Neural progenitor cell (in vitro differentiated cells): ENCODE data around the gene TRPM7. TPM values are rescaled to one million over a fixed set of nuclear protein-coding genes. Genes with fewer than 3 reads are reported as not detected.

Experiments
- DNase-seq: peaks from one replicate; pipeline ENCODE4 v3.0.0-alpha.2; 2016; ENCODE audit warnings: low spot score
- H2AFZ ChIP-seq: fragments of 200-600 bp; sonication (generic); replicated peaks from 2 replicates; pipeline ENCODE4 v1.6.1; 2016; ENCODE audit warnings: antibody characterized with exemption
- H3F3A ChIP-seq: fragments of 200-600 bp; sonication (generic); 2 replicates; pipeline ENCODE4 v1.6.1; 2016; ENCODE audit warnings: antibody characterized with exemption, low read depth
- H3K27ac ChIP-seq: fragments of 200-600 bp; sonication (generic); 2 replicates; pipeline ENCODE4 v1.5.1; 2016; ENCODE audit warnings: mild to moderate bottlenecking
- H3K27me3 ChIP-seq: fragments of 200-600 bp; sonication (generic); 2 replicates; pipeline ENCODE4 v1.6.1; 2016; ENCODE audit warnings: mild to moderate bottlenecking, moderate library complexity
- H3K36me3 ChIP-seq: fragments of 200-600 bp; sonication (generic); 2 replicates; pipeline ENCODE4 v1.5.1; 2016
- H3K4me1 ChIP-seq: fragments of 200-600 bp; sonication (generic); 2 replicates; pipeline ENCODE4 v1.6.1; 2016; ENCODE audit warnings: mixed run types
- H3K4me2 ChIP-seq: fragments of 200-600 bp; sonication (generic); 2 replicates; pipeline ENCODE4 v1.6.1; 2016
- H3K4me3 ChIP-seq: fragments of 200-600 bp; sonication (generic); 2 replicates; pipeline ENCODE4 v1.5.1; 2016
- H3K79me2 ChIP-seq: fragments of 200-600 bp; sonication (generic); 2 replicates; pipeline ENCODE4 v1.6.1; 2016; ENCODE audit warnings: low read depth
- H3K9ac ChIP-seq: fragments of 200-600 bp; sonication (generic); 2 replicates; pipeline ENCODE4 v1.6.1; 2016
- H3K9me3 ChIP-seq: fragments of 200-600 bp; sonication (generic); 2 replicates; pipeline ENCODE4 v1.5.1; 2016; ENCODE audit warnings: low read depth
- H4K20me1 ChIP-seq: fragments of 200-600 bp; sonication (generic); 2 replicates; pipeline ENCODE4 v1.6.1; 2016; ENCODE audit warnings: low read depth
- H3K27ac Mint-ChIP-seq: 3 replicates; pipeline ENCODE4 v1.8.0; 2021; ENCODE audit warnings: mixed read lengths
- H3K27me3 Mint-ChIP-seq: 2 replicates; pipeline ENCODE4 v1.8.0; 2022; ENCODE audit warnings: low read depth, mild to moderate bottlenecking, inconsistent platforms, moderate library complexity, mixed read lengths; ENCODE audit not compliant: insufficient read depth
- H3K36me3 Mint-ChIP-seq: 3 replicates; pipeline ENCODE4 v1.8.0; 2021; ENCODE audit warnings: mixed read lengths
- H3K4me1 Mint-ChIP-seq: 3 replicates; pipeline ENCODE4 v1.8.0; 2021; ENCODE audit warnings: mixed read lengths
- H3K4me3 Mint-ChIP-seq: 3 replicates; pipeline ENCODE4 v1.8.0; 2021; ENCODE audit warnings: mild to moderate bottlenecking, moderate library complexity, mixed read lengths
- H3K9me3 Mint-ChIP-seq: 3 replicates; pipeline ENCODE4 v1.8.0; 2020; ENCODE audit warnings: mixed read lengths
- EZH2 ChIP-seq: fragments of 200-600 bp; sonication (generic); IDR thresholded peaks from 2 replicates; pipeline ENCODE4 v1.6.1; 2017; ENCODE audit warnings: antibody characterized with exemption, mild to moderate bottlenecking, moderate library complexity
- EZH2phosphoT487 ChIP-seq: fragments of 200-600 bp; sonication (generic); IDR thresholded peaks from 2 replicates; pipeline ENCODE4 v1.6.1; 2017; ENCODE audit warnings: antibody characterized with exemption
- total RNA-seq: library from RNA; depleted of rRNA; stranded (reverse); fragments of >200 nt; gene quantifications from 2 replicates; pipeline ENCODE4 v1.2.3, GENCODE V29; 2015; ENCODE audit warnings: low replicate concordance
- TF ChIP-seq, protein P1 (sequence below): fragments of 200-600 bp; sonication (generic); IDR thresholded peaks from 2 replicates; pipeline ENCODE4 v1.5.1; 2017; ENCODE audit warnings: antibody characterized with exemption, mild to moderate bottlenecking

TRPM7 gene, protein sequence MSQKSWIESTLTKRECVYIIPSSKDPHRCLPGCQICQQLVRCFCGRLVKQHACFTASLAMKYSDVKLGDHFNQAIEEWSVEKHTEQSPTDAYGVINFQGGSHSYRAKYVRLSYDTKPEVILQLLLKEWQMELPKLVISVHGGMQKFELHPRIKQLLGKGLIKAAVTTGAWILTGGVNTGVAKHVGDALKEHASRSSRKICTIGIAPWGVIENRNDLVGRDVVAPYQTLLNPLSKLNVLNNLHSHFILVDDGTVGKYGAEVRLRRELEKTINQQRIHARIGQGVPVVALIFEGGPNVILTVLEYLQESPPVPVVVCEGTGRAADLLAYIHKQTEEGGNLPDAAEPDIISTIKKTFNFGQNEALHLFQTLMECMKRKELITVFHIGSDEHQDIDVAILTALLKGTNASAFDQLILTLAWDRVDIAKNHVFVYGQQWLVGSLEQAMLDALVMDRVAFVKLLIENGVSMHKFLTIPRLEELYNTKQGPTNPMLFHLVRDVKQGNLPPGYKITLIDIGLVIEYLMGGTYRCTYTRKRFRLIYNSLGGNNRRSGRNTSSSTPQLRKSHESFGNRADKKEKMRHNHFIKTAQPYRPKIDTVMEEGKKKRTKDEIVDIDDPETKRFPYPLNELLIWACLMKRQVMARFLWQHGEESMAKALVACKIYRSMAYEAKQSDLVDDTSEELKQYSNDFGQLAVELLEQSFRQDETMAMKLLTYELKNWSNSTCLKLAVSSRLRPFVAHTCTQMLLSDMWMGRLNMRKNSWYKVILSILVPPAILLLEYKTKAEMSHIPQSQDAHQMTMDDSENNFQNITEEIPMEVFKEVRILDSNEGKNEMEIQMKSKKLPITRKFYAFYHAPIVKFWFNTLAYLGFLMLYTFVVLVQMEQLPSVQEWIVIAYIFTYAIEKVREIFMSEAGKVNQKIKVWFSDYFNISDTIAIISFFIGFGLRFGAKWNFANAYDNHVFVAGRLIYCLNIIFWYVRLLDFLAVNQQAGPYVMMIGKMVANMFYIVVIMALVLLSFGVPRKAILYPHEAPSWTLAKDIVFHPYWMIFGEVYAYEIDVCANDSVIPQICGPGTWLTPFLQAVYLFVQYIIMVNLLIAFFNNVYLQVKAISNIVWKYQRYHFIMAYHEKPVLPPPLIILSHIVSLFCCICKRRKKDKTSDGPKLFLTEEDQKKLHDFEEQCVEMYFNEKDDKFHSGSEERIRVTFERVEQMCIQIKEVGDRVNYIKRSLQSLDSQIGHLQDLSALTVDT (N-terminal part only)
- 37.9 and 62.3 TPM in 2 replicates for total RNA-seq

DNA sequence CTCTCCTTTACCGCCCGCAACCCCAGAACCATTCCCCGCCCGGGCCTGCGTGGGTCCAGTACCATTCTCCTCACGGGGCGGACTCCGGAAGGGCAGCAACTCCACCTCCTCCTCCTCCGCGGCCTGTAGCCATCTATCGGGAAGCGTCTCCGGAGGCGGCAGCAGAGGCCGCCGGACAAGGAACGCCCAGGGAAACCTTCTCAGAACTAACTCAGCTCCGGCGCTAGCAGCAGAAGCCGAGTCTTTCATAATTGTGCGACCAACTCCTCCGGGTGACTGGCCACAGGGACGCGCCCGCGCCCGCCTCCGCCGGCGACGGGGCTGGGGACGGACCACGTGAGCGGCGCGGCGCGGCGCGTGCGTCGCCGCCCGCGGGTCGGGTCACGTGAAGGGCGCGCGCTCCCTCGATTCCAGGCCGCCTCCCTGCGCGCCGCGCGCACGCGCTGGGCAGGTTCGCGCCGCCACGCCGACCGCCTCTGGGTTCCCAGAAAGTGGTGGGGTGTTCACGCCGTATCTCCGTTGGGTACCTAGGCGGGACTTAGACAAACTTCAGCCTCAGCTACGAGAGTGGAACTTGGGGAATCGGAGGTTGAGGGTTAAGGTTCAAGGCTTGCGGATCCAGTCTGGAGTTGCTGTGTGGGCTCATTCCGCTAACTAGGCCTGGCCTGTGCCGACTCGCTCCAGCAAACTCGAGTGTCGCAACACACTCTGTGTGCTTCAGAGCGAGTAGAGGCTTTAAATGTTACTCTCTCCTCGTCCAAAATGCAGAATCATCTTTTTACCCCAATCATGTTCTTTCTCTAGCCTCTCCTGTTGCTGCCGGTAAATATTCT lies at the start of gene TRPM7:
TSS of gene TRPM7 (minus strand) at position 329 of the 833 bp plus-strand sequence. CDS start at position 65, 264 bp downstream.
- peak within 1 kb of the TSS; percentile 44 for H3K9ac ChIP-seq
- peak; percentile 95 for DNase-seq
- peak within 1 kb of the TSS; percentile 95 for H3K27ac Mint-ChIP-seq
- H3K79me2 ChIP-seq, result peaks cover 47% of the 10 kb centered on the region
- peak within 1 kb of the TSS; percentile 99 for H3K4me3 Mint-ChIP-seq
- H3K9me3 ChIP-seq, result no peaks in the 10 kb centered on the region
- H3F3A ChIP-seq, result peaks cover 21% of the 10 kb centered on the region
- H2AFZ ChIP-seq, result peak within 1 kb of the TSS; percentile 96
- H3K27ac ChIP-seq, result peak within 1 kb of the TSS; percentile 87
- TF ChIP-seq EZH2phosphoT487, result no peak
- peak; percentile 37 for TF ChIP-seq EZH2
- TF ChIP-seq, protein P1, sequence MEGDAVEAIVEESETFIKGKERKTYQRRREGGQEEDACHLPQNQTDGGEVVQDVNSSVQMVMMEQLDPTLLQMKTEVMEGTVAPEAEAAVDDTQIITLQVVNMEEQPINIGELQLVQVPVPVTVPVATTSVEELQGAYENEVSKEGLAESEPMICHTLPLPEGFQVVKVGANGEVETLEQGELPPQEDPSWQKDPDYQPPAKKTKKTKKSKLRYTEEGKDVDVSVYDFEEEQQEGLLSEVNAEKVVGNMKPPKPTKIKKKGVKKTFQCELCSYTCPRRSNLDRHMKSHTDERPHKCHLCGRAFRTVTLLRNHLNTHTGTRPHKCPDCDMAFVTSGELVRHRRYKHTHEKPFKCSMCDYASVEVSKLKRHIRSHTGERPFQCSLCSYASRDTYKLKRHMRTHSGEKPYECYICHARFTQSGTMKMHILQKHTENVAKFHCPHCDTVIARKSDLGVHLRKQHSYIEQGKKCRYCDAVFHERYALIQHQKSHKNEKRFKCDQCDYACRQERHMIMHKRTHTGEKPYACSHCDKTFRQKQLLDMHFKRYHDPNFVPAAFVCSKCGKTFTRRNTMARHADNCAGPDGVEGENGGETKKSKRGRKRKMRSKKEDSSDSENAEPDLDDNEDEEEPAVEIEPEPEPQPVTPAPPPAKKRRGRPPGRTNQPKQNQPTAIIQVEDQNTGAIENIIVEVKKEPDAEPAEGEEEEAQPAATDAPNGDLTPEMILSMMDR, result no peak
- no peaks in the 10 kb centered on the region for H3K27me3 ChIP-seq
- peak within 1 kb of the TSS; percentile 91 for H3K4me2 ChIP-seq
- no peaks in the 10 kb centered on the region for H3K9me3 Mint-ChIP-seq
- H4K20me1 ChIP-seq, result peaks cover 37% of the 10 kb centered on the region
- H3K4me3 ChIP-seq, result peak within 1 kb of the TSS; percentile 78
- H3K4me1 ChIP-seq, result peaks cover 16% of the 10 kb centered on the region
- H3K4me1 Mint-ChIP-seq, result peaks cover 26% of the 10 kb centered on the region
- H3K36me3 Mint-ChIP-seq, result peaks cover 6% of the 10 kb centered on the region
- H3K27me3 Mint-ChIP-seq, result peaks cover 3% of the 10 kb centered on the region
- peaks cover 5% of the 10 kb centered on the region for H3K36me3 ChIP-seq

DNA sequence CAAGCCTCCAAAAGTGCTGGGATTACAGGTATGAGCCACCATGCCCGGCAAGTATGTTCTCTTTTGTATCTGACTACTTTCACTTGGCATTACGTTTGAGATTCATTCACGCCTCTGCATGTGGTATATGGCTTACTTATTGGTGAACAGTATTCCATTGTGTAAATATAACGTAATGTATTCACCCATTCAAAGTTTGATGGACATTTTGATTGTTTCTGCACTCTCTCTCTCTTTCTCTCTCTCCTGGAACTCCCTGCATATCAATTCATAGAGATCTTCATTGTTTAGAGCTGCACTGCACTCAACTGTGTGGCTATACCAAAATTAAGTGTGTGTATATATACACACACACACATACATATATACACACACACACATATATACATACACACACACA lies 48.6 kb upstream of the TRPM7 start:
- TF ChIP-seq, protein P1, result no peak
- TF ChIP-seq EZH2 (no peak), EZH2phosphoT487 (no peak)
- Mint-ChIP-seq H3K4me3 (no peak overlapping the region), H3K9me3 (no peaks in the 10 kb centered on the region), H3K27me3 (no peaks in the 10 kb centered on the region), H3K36me3 (peaks cover 17% of the 10 kb centered on the region), H3K27ac (no peak overlapping the region), H3K4me1 (no peaks in the 10 kb centered on the region)
- DNase-seq, result no peak
- Histone ChIP-seq H3K36me3 (peaks cover 12% of the 10 kb centered on the region), H3K27me3 (no peaks in the 10 kb centered on the region), H2AFZ (no peak overlapping the region), H4K20me1 (no peaks in the 10 kb centered on the region), H3K4me3 (no peak overlapping the region), H3K9ac (no peak overlapping the region), H3K4me2 (no peak overlapping the region), H3K27ac (no peak overlapping the region), H3F3A (no peaks in the 10 kb centered on the region), H3K9me3 (no peaks in the 10 kb centered on the region), H3K79me2 (no peaks in the 10 kb centered on the region), H3K4me1 (no peaks in the 10 kb centered on the region)

DNA sequence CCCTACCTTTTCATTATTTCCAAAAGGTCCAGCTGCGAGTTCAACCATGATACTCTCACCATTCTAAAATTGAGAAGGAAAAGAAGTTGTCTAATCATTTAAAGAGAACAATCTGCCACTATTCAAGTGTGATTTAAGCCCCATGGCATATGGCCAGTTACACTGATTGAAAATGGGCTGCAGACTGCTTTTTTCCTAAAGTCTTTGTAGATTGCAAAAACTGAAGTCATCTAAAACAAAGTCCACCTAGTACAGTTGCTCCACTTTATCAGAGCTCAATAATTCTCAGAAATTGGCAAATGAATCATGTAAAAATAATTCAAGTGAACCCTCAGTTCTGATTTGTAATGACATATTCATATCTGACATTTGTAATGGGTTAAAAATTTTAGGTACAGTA lies 39.7 kb upstream of the TRPM7 start:
- Mint-ChIP-seq H3K9me3 (no peaks in the 10 kb centered on the region), H3K4me1 (no peaks in the 10 kb centered on the region), H3K4me3 (no peak overlapping the region), H3K27me3 (no peaks in the 10 kb centered on the region), H3K27ac (no peak overlapping the region), H3K36me3 (peaks cover 9% of the 10 kb centered on the region)
- TF ChIP-seq EZH2 (no peak), EZH2phosphoT487 (no peak)
- TF ChIP-seq, protein P1, result no peak
- Histone ChIP-seq H3K4me3 (no peak overlapping the region), H3K36me3 (no peaks in the 10 kb centered on the region), H3K79me2 (no peaks in the 10 kb centered on the region), H3K4me2 (no peak overlapping the region), H3K4me1 (no peaks in the 10 kb centered on the region), H3K9me3 (no peaks in the 10 kb centered on the region), H3K27ac (no peak overlapping the region), H3K27me3 (no peaks in the 10 kb centered on the region), H4K20me1 (no peaks in the 10 kb centered on the region), H2AFZ (no peak overlapping the region), H3K9ac (no peak overlapping the region), H3F3A (no peaks in the 10 kb centered on the region)
- DNase-seq, result no peak
